HG03135 (cell line): ENCODE results near the gene CTNNAL1.
A peak's percentile ranks its signal among the peaks of the same experiment; 100 is the strongest.
"Not testable (repeated sequence)": the region's sequence is repeated elsewhere in the genome, so short reads cannot be mapped to it uniquely, and the experiment has no call there.

Experiments
- ATAC-seq: cut with Tn5 transposase; IDR thresholded peaks from one replicate; pipeline ENCODE4 v1.9.1; 2021; ENCODE audit warnings: mild to moderate bottlenecking, moderate library complexity; ENCODE audit not compliant: unreplicated experiment

CTNNAL1 gene, protein sequence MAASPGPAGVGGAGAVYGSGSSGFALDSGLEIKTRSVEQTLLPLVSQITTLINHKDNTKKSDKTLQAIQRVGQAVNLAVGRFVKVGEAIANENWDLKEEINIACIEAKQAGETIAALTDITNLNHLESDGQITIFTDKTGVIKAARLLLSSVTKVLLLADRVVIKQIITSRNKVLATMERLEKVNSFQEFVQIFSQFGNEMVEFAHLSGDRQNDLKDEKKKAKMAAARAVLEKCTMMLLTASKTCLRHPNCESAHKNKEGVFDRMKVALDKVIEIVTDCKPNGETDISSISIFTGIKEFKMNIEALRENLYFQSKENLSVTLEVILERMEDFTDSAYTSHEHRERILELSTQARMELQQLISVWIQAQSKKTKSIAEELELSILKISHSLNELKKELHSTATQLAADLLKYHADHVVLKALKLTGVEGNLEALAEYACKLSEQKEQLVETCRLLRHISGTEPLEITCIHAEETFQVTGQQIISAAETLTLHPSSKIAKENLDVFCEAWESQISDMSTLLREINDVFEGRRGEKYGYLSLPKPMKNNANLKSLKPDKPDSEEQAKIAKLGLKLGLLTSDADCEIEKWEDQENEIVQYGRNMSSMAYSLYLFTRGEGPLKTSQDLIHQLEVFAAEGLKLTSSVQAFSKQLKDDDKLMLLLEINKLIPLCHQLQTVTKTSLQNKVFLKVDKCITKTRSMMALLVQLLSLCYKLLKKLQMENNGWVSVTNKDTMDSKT

GRCh38 chr9:109012876-109013678, at the start of gene CTNNAL1:
Gene CTNNAL1 (minus strand): TSS chr9:109013499. CDS start chr9:109013442, 57 bp downstream.
- ATAC-seq: peak; percentile 72

DNA sequence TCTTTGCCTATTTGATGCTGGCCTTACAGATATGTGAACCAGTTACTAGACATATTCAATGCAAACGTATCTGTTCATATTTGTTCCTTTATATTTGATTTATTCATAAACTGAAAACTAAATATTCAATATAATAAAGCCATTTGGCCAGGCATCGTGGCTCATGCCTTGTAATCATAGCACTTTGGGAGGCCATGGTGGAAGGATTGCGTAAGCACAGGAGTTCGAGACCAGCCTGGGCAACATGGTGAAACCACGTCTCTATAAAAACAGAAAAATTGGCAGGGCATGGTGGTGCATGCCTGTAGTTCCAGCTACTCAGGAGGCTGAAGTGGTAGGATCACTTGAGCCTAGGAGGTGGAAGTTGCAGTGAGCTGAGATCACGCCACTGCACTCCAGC, 49.2 kb upstream of the CTNNAL1 start:
- no peak for ATAC-seq

GRCh38 chr9:109060191-109060590, 46.9 kb upstream of the CTNNAL1 start:
- ATAC-seq: no peak

GRCh38 chr9:109053121-109053520, 39.8 kb upstream of the CTNNAL1 start:
- ATAC-seq: not testable (repeated sequence)

DNA sequence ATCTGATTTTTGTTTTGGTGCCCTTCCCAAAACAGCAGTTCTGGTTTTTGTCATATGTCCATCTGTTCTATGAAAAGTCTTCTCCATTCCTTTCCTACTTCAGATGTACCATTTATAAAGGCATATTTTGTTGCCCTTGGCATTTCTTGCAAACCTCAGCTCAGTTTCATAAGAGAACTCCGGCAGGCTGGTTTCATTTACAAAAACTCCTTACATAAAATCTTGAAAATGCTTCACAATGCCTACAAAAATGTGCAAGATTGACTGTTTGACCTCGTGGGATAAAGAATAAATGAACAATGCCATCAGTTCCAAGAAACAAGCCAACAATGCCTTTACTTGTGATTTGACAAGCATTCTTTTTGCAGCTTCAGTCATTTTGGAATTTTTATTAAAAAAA, 39.1 kb upstream of the CTNNAL1 start:
- ATAC-seq: no peak

- ATAC-seq: no peak
Measured at GRCh38 chr9:109051733-109052132, 38.4 kb upstream of the CTNNAL1 start.

DNA sequence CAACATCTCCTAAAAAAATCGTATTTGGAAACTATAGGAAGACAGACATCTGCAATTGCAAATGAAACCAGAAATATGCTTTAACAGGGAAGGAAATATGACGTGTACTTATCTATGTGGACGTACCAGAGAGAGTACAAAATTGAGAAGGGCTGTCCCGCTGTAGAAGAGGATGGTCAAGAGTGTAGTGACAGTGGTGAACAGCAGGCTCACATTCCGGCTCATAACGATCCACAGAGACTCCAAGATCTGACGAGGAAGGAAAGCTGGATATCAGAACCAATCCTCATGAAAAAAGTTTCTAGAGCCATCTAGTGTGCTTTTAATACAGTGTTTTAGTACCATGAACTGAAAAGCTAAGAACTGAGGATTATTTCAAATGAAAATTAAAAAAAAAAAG, 37.1 kb upstream of the CTNNAL1 start:
- ATAC-seq: no peak

DNA sequence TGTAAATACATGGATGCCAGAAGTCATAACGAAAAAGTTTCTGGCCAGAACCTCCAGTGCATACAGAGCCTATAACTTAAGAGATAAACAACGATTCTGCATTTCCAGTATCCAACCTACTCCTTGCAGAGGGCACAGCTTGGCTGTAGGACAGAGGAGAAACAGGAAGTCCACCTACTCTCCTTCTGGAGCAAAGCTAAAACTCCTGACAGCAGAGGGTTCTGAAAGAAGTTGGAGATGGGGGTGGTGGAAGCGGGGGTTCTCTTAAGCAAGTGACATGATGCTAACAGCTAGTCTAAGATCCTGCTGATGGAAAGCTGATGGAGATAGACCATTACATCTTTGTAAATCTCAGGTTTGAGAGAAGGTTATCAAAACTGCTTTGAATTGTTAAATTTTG, 35.5 kb upstream of the CTNNAL1 start:
- ATAC-seq: no peak

GRCh38 chr9:109047259-109047658, 34.0 kb upstream of the CTNNAL1 start:
- ATAC-seq: no peak

DNA sequence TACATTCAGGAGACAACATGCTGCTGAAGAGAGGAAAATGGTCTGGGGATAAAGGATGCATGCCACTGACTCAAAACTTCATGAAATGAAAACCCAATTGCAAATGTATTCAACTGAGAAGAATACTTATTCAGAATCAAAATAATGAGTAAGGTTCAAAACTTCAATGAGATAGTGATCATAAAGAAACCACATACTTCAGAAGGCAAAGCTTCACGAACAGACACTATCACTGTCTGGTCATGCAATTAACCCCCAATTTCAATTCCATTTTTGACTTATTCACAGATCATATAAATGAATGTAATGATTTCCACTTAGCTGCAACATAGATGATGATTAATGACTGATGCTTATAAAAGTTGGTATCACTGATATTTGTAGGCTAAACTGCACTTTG, 33.0 kb upstream of the CTNNAL1 start:
- ATAC-seq: no peak

DNA sequence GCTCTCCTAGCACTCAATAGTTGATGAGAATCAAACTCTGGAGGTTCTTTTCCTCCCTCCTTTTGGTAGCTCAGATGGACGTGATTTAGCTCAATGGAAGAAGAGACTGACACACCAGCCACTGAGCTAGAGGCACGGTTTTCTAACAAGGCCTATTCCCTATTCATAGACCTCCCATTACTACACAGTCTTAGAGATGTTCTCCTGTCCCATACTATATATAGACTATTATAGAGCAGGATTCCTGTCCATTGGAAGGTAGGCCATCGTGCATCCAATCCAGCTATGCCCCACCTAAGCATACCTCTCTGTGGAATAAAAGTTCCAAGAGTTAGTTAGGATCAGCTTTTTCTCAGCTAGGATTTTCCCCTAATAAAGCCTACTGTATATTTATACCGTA, 30.3 kb upstream of the CTNNAL1 start:
- no peak for ATAC-seq

DNA sequence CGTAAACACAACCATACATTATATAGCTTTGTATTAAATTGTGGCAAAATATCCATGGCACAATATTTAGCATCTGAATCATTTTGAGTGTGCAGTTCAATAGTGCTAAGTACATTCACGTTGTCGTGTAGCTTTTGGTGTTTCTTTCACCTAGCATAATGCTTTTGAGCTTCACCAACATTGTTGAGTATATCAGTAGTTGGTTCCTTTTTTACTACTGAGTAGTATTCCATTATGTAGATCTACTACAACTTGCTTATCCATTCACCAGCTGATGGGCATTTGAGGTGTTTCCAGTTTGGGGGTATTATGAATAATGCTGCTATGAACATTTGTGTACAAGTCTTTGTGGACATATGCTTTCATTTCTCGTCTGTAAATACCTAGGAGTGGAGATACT, 27.3 kb upstream of the CTNNAL1 start:
- no peak for ATAC-seq

- no peak for ATAC-seq
Measured at GRCh38 chr9:109039539-109039938, 26.2 kb upstream of the CTNNAL1 start.

GRCh38 chr9:109037946-109038715, 24.8 kb upstream of the CTNNAL1 start:
- no peak for ATAC-seq

- no peak for ATAC-seq
Measured at GRCh38 chr9:109036744-109037680, 23.7 kb upstream of the CTNNAL1 start.

GRCh38 chr9:109035684-109036423, 22.6 kb upstream of the CTNNAL1 start:
- no peak for ATAC-seq

- no peak for ATAC-seq
Measured at GRCh38 chr9:109033941-109034700, 20.8 kb upstream of the CTNNAL1 start.

DNA sequence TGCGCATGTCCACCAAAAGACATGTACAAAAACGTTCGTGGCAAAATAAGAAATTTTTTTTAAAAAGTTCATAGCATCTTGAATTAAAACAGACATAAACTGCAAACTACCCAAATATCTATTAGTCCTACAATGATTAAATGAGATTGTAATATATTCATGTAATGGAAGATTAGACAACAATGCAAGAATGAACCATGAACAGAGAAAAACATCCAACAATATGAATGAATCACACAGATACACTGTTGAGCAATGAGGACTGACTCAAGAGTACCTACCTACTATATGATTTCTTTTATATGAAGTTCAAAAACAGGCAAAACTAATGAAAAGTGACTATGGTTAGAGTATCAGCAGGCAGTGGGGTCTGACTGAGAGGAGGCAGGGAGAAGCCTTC, 17.9 kb upstream of the CTNNAL1 start:
- ATAC-seq: no peak
